Mesendoderm (in vitro differentiated cells): ENCODE measurements around the gene SCYGR5.

Source experiments
- DNase-seq: peaks from one replicate; pipeline ENCODE4 v3.0.0; 2013
- H2AK5ac ChIP-seq: 2 replicates; pipeline ENCODE4 v1.6.1; 2013; ENCODE audit warnings: low read length, inconsistent platforms
- H2BK120ac ChIP-seq: 2 replicates; pipeline ENCODE4 v1.6.1; 2013; ENCODE audit warnings: low read depth, mild to moderate bottlenecking, low read length, moderate library complexity, mixed read lengths
- H2BK15ac ChIP-seq: replicated peaks from 2 replicates; pipeline ENCODE4 v1.6.1; 2013; ENCODE audit warnings: low read depth, mild to moderate bottlenecking, moderate library complexity
- H2BK5ac ChIP-seq: 2 replicates; pipeline ENCODE4 v1.6.1; 2013; ENCODE audit warnings: low read length, inconsistent platforms
- H3K18ac ChIP-seq: 2 replicates; pipeline ENCODE4 v1.6.1; 2013; ENCODE audit warnings: mild to moderate bottlenecking, low read length, mixed read lengths
- H3K23ac ChIP-seq: one replicate; pipeline ENCODE4 v1.6.1; 2013; ENCODE audit warnings: low read length
- H3K27ac ChIP-seq: 2 replicates; pipeline ENCODE4 v1.5.1; 2013; ENCODE audit warnings: low read depth, mild to moderate bottlenecking, inconsistent platforms, low read length, moderate library complexity
- H3K27me3 ChIP-seq: 2 replicates; pipeline ENCODE4 v1.6.1; 2013; ENCODE audit warnings: low read length, control low read depth, mild to moderate bottlenecking, inconsistent platforms; ENCODE audit not compliant: insufficient read depth, poor library complexity
- H3K36me3 ChIP-seq: 2 replicates; pipeline ENCODE4 v1.6.1; 2013; ENCODE audit warnings: low read length, inconsistent platforms; ENCODE audit not compliant: control insufficient read depth, insufficient read depth
- H3K4ac ChIP-seq: one replicate; pipeline ENCODE4 v1.6.1; 2013; ENCODE audit warnings: low read depth, mild to moderate bottlenecking, low read length, moderate library complexity
- H3K4me1 ChIP-seq: 2 replicates; pipeline ENCODE4 v1.6.1; 2013; ENCODE audit warnings: low read depth, low read length, inconsistent platforms; ENCODE audit not compliant: control insufficient read depth
- H3K4me2 ChIP-seq: 2 replicates; pipeline ENCODE4 v1.6.1; 2013; ENCODE audit warnings: low read length
- H3K4me3 ChIP-seq: 2 replicates; pipeline ENCODE4 v1.5.1; 2013; ENCODE audit warnings: mild to moderate bottlenecking, low read length
- H3K56ac ChIP-seq: one replicate; pipeline ENCODE4 v1.6.1; 2013; ENCODE audit warnings: low read length
- H3K79me1 ChIP-seq: 2 replicates; pipeline ENCODE4 v1.6.1; 2013; ENCODE audit warnings: low read length, inconsistent platforms
- H3K79me2 ChIP-seq: 2 replicates; pipeline ENCODE4 v1.6.1; 2013; ENCODE audit warnings: mild to moderate bottlenecking, low read length; ENCODE audit not compliant: control insufficient read depth, insufficient read depth
- H3K9ac ChIP-seq: 2 replicates; pipeline ENCODE4 v1.6.1; 2013; ENCODE audit warnings: low read length, inconsistent platforms
- H4K5ac ChIP-seq: one replicate; pipeline ENCODE4 v1.6.1; 2013; ENCODE audit warnings: low read length
- H4K8ac ChIP-seq: one replicate; pipeline ENCODE4 v1.6.1; 2013; ENCODE audit warnings: low read depth, mild to moderate bottlenecking, control low read depth, low read length, moderate library complexity
- WGBS: extraction: QIAGEN DNeasy Blood & Tissue Kit; methylation state at CpG from one replicate; pipeline ENCODE4 v1.1.7; 2013; ENCODE audit warnings: low lambda C conversion rate, missing lambda C conversion rate; ENCODE audit not compliant: insufficient coverage; ENCODE audit errors: extremely low coverage; 5-methylcytosine and 5-hydroxymethylcytosine counted together

The SCYGR5 gene

GRCh38 chr2:227716501-227716900 is 49.9 kb downstream of the SCYGR5 start:
- H3K79me1 ChIP-seq, result no peaks in the 10 kb centered on the region
- H3K4me3 ChIP-seq, result no peak overlapping the region
- H3K4me1 ChIP-seq, result no peaks in the 10 kb centered on the region
- no peaks in the 10 kb centered on the region for H3K36me3 ChIP-seq
- H3K27me3 ChIP-seq, result no peaks in the 10 kb centered on the region
- no peak overlapping the region for H2AK5ac ChIP-seq
- H3K23ac ChIP-seq, result no peak overlapping the region
- H2BK5ac ChIP-seq, result no peak overlapping the region
- H2BK120ac ChIP-seq, result no peak overlapping the region
- no peaks in the 10 kb centered on the region for H3K79me2 ChIP-seq
- H3K4me2 ChIP-seq, result no peak overlapping the region
- no peak overlapping the region for H3K27ac ChIP-seq
- H3K18ac ChIP-seq, result no peak overlapping the region
- no peak for DNase-seq
- no peak overlapping the region for H2BK15ac ChIP-seq
- H4K5ac ChIP-seq, result no peak overlapping the region
- no peak overlapping the region for H4K8ac ChIP-seq
- H3K4ac ChIP-seq, result no peak overlapping the region
- no peak overlapping the region for H3K9ac ChIP-seq
- H3K56ac ChIP-seq, result no peak overlapping the region
- WGBS, result no CpG with 5 or more reads among the region's 2 CpGs
